ENCODE data around the gene PDSS1. TPM values are rescaled to one million over a fixed set of nuclear protein-coding genes. Genes with fewer than 3 reads are reported as not detected.

PDSS1 gene
- total and polyA plus RNA-seq, 9 of the 15 experiments (the other 6 are each of a cell fraction or from before 2014, with no cell fraction given) = 11.0 to 59.5 (median 45.3) TPM

DNA sequence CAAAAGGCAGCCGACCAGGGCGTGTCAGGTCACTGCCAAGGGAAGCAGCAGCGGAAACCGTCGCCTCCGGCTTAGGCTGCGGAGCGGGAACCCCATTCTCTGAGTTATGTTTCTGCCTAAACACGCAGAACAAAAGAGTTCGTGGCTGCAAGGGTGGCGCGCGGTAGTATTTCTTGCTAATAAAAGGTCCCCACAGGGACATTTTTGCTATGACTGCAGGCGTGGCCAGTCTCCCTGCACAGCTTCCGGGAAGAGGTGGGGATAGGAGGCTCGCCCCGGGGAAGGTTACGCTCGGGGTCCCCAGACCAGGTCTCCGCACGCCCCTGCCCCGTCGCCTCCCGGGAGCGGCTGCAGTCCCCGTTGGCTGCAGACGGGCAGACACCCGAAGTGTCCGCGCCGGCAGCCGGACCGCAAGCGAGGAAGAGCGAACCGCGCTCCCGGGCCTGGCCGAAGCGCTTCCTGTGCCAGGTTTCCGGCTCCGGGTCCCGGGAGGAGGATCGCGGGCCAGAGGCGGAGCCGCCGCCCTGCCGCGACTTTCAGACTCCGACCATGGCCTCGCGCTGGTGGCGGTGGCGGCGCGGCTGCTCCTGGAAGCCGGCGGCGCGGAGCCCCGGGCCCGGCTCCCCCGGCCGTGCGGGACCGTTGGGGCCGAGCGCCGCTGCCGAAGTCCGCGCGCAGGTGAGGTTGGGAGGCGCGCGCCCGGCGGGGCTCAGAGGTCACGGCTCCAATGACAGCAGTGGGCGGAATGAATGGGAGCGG lies at the start of gene PDSS1 (continued):
- TF ChIP-seq, protein P1, sequence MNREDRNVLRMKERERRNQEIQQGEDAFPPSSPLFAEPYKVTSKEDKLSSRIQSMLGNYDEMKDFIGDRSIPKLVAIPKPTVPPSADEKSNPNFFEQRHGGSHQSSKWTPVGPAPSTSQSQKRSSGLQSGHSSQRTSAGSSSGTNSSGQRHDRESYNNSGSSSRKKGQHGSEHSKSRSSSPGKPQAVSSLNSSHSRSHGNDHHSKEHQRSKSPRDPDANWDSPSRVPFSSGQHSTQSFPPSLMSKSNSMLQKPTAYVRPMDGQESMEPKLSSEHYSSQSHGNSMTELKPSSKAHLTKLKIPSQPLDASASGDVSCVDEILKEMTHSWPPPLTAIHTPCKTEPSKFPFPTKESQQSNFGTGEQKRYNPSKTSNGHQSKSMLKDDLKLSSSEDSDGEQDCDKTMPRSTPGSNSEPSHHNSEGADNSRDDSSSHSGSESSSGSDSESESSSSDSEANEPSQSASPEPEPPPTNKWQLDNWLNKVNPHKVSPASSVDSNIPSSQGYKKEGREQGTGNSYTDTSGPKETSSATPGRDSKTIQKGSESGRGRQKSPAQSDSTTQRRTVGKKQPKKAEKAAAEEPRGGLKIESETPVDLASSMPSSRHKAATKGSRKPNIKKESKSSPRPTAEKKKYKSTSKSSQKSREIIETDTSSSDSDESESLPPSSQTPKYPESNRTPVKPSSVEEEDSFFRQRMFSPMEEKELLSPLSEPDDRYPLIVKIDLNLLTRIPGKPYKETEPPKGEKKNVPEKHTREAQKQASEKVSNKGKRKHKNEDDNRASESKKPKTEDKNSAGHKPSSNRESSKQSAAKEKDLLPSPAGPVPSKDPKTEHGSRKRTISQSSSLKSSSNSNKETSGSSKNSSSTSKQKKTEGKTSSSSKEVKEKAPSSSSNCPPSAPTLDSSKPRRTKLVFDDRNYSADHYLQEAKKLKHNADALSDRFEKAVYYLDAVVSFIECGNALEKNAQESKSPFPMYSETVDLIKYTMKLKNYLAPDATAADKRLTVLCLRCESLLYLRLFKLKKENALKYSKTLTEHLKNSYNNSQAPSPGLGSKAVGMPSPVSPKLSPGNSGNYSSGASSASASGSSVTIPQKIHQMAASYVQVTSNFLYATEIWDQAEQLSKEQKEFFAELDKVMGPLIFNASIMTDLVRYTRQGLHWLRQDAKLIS (CRISPR knock-in tag; IDR thresholded peaks at IDR 0.05) = no peak
- no peak for TF ChIP-seq MAFF (IDR thresholded peaks at IDR 0.05; ENCODE audit: low read length)
- no peak for TF ChIP-seq GABPB2 (CRISPR knock-in tag; conservative IDR thresholded peaks at IDR 0.05)
- no peak for TF ChIP-seq HOXB6 (CRISPR knock-in tag; IDR thresholded peaks at IDR 0.05; ENCODE audit: borderline replicate concordance)
- TF ChIP-seq POLR2G (IDR thresholded peaks at IDR 0.05; ENCODE audit: low read depth, low read length) = peak; percentile 98
- 0 out of 2 replicates have a peak, but pooled peaks have one; percentile 36 for TF ChIP-seq FOSL1 (tag; conservative IDR thresholded peaks at IDR 0.05)
- TF ChIP-seq ZFPM2 (CRISPR knock-in tag; IDR thresholded peaks at IDR 0.05) = no peak
- no peak for TF ChIP-seq PYGO2 (tag; IDR thresholded peaks at IDR 0.05)
- TF ChIP-seq SIX5 (IDR thresholded peaks at IDR 0.05; ENCODE audit: borderline replicate concordance in 1 of 2, insufficient read depth in 1 of 2, low read depth in 1 of 2, low read length in 2 of 2) = no peak
- TF ChIP-seq, protein P2, sequence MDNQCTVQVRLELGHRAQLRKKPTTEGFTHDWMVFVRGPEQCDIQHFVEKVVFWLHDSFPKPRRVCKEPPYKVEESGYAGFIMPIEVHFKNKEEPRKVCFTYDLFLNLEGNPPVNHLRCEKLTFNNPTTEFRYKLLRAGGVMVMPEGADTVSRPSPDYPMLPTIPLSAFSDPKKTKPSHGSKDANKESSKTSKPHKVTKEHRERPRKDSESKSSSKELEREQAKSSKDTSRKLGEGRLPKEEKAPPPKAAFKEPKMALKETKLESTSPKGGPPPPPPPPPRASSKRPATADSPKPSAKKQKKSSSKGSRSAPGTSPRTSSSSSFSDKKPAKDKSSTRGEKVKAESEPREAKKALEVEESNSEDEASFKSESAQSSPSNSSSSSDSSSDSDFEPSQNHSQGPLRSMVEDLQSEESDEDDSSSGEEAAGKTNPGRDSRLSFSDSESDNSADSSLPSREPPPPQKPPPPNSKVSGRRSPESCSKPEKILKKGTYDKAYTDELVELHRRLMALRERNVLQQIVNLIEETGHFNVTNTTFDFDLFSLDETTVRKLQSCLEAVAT (IDR thresholded peaks at IDR 0.05) = no peak
- peak; percentile 96 for TF ChIP-seq PHF8 (IDR thresholded peaks at IDR 0.05; ENCODE audit: borderline replicate concordance, low read length)
- TF ChIP-seq, protein P3, sequence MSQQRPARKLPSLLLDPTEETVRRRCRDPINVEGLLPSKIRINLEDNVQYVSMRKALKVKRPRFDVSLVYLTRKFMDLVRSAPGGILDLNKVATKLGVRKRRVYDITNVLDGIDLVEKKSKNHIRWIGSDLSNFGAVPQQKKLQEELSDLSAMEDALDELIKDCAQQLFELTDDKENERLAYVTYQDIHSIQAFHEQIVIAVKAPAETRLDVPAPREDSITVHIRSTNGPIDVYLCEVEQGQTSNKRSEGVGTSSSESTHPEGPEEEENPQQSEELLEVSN (IDR thresholded peaks at IDR 0.05; ENCODE audit: borderline replicate concordance in 1 of 2, extremely low read depth in 1 of 2, insufficient read depth in 1 of 2, insufficient read length in 1 of 2, low read depth in 1 of 2, low read length in 1 of 2, poor library complexity in 1 of 2, severe bottlenecking in 1 of 2) = peak in 1 of 2 experiments; percentile 80
- TF ChIP-seq NFE2L1 (tag; IDR thresholded peaks at IDR 0.05; ENCODE audit: borderline replicate concordance, low read depth) = no peak
- TF ChIP-seq ZNF408 (CRISPR knock-in tag; IDR thresholded peaks at IDR 0.05; ENCODE audit: low read depth) = no peak
- TF ChIP-seq SIN3B (IDR thresholded peaks at IDR 0.05; ENCODE audit: low read depth) = peak; percentile 81
- peak; percentile 96 for TF ChIP-seq RBFOX2 (IDR thresholded peaks at IDR 0.05; ENCODE audit: low read depth, low read length)
- TF ChIP-seq, protein P4, sequence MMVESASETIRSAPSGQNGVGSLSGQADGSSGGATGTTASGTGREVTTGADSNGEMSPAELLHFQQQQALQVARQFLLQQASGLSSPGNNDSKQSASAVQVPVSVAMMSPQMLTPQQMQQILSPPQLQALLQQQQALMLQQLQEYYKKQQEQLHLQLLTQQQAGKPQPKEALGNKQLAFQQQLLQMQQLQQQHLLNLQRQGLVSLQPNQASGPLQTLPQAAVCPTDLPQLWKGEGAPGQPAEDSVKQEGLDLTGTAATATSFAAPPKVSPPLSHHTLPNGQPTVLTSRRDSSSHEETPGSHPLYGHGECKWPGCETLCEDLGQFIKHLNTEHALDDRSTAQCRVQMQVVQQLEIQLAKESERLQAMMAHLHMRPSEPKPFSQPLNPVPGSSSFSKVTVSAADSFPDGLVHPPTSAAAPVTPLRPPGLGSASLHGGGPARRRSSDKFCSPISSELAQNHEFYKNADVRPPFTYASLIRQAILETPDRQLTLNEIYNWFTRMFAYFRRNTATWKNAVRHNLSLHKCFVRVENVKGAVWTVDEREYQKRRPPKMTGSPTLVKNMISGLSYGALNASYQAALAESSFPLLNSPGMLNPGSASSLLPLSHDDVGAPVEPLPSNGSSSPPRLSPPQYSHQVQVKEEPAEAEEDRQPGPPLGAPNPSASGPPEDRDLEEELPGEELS (CRISPR knock-in tag; IDR thresholded peaks at IDR 0.05; ENCODE audit: borderline replicate concordance) = no peak
- no peak for TF ChIP-seq SNRNP70 (optimal IDR thresholded peaks at IDR 0.05; ENCODE audit: low read depth, low read length)

Data from K562 (cell line).